Stimulated activated CD4-positive, alpha-beta T cell treated with anti-CD3 and anti-CD28 coated beads, Interleukin-2, amount 100 ng/mL, for 24 hours (primary cell): Measurements from ENCODE around the gene SLC35B4.
"Not testable (repeated sequence)": the region's sequence is repeated elsewhere in the genome, so short reads cannot be mapped to it uniquely, and the experiment has no call there.

Experiments
- DNase-seq, 2 donors: peaks; one replicate each; pipeline ENCODE4 v3.0.0-alpha.2; 2020

SLC35B4 gene

GRCh38 chr7:134330974-134331373 is 14.2 kb upstream of the SLC35B4 start:
- no peak for DNase-seq

DNA sequence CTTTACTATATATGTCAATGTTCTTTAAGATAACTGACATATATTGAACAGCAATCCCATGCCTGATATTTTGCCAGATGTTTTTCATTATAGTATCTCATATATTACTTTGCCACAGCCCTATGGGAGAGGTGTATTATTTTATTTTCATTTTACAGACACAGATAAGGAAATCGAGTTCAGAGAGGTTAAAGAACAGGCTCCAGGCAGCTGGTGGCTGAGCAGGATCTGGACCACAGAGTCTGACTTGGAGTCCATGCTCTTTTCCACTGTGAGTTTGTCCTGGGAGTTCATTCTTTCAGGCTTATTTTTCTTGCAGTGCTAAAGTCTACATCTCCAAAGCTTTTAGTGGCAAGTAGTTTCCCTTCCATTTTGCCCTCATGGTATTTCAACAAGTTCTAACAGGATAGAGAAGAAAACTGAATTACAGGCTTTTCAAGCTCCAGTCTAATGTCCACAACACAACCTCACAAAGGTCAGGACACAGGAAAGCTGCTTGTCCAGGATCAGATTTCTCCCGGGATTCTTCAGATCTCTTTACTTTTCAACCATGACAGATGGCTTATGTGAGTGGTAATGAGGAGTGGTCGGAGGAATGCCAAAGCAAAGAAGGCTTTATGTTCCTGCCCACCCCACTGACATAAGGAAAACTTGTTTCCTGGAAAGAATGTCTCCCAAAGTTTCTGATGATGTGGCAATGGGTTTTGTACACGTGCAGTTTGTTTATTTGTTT is 13.1 kb upstream of the SLC35B4 start:
- DNase-seq: no peak

- DNase-seq: no peak
These were observed 12.2 kb upstream of the SLC35B4 start for GRCh38 chr7:134328900-134329299.

GRCh38 chr7:134327896-134328295 is 11.2 kb upstream of the SLC35B4 start:
- DNase-seq: peak; percentile 52 to 55

DNA sequence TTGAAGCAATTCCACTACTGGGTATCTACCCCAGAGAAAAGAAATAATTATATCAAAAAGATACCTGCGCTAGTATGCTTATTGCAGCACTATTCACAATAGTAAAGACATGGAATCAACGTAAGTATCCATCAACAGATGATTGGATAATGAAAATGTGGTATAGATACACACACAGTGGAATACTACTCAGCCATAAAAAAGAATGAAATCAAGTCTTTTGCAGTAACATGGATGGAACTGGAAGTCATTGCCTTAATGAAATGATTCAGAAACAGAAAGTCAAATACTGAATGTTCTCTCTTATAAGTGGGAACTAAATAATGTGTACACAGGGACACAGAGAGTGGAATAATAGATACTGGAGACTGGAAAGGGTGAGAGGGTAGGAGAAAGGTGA is 7.4 kb upstream of the SLC35B4 start:
- DNase-seq: no peak

DNA sequence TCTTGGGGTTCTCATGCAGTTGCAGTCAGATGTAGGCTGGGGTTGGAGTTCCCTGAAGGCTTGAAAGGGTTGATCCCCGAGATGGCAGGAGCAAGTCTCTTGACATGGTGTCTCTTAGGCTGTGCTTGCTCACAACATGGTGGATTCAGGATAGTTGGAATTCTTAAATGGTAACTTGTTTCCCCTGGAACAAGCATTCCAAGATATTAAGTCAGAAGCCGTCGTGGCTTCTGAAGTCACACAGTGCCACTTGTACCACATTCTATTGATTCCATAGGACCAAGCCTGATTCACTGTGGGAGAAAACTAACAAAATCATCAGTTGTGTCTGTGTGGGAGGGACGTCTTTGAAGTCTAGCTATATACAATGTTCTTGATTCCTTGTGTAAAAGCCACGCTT is 3.5 kb upstream of the SLC35B4 start:
- no peak for DNase-seq

- DNase-seq: no peak
These were observed 1.7 kb upstream of the SLC35B4 start for GRCh38 chr7:134318443-134318842.

DNA sequence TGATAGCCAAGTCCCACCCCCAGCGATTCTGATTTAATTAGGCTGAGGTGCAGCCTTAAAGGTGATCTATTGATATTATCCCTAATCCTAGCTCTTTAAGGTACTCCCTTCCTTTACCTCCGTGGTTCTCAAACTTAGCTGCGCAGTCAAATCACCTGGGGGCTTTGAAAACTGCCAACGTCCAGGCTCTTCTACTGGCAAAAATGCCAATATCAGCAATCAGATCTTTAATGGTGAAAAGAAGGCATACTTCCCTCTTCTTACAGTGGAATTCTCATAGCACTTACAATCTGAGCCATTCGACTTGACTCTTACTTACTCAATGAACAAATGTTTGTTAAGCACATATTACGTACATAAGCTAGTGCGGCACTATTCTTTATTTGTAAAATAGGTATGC is 704 bp upstream of the SLC35B4 start:
- no peak for DNase-seq

DNA sequence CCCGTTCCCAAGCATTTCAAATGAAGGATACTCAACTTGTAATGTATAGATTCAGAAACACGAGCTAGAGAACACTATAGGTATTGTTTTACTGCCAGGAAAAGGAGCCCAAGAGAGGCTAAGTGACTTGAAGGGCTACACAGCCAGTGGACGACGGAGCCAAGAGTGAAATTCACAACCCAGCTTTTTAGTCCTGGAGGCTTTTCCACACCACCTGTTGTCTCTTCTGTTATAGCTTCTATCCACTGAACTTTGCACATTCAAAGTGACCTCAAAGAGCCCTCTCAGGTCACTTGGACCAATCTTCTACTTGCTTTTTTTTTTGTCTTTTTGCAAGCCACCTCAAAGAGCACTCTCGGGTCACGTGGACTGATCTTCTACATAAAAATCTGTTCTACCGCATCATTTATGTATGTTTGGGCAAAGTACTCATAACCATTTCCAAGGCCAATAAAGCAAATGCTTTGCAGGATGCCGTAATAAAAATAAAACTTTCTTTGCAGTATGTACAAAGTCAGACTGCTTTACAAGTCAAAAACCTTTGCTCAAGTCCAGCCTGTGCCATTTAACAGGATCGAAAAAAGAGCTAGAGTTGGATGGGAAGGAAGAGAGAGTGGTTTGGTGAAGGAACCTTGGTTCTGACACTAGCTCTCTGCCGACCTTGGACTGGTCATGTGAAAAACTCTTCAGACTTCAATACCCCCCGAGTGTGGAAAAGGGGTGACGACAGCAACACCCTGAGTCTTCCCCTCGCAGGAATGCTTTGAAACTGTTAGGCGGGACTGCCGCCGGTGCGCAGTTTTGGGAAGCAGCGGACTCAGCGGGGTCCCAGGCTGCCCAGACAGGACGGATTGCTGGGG is 821 bp downstream of the SLC35B4 start:
- DNase-seq: no peak

GRCh38 chr7:134313543-134313942 is 3.2 kb downstream of the SLC35B4 start:
- no peak for DNase-seq

- no peak for DNase-seq
These were observed 4.0 kb downstream of the SLC35B4 start for GRCh38 chr7:134312717-134313116.

DNA sequence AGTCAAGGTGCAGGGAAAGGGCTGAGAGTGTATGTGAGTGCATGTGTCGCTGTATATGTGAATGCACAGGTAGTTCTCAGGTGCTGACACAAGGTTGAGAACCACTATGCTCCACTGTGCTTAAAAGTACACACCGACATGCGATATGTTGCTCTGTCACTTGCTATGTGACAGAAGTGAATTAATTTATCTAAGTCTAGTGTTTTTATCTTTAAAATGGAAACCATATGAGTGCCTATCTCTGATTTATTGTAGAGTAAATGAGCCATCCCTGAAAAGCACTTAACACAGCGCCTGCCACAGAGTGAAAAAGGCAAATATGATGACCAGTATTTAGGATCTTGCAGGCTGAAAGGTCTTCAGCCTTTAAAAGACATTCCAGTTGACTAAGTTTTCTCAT is 4.9 kb downstream of the SLC35B4 start:
- DNase-seq: no peak

DNA sequence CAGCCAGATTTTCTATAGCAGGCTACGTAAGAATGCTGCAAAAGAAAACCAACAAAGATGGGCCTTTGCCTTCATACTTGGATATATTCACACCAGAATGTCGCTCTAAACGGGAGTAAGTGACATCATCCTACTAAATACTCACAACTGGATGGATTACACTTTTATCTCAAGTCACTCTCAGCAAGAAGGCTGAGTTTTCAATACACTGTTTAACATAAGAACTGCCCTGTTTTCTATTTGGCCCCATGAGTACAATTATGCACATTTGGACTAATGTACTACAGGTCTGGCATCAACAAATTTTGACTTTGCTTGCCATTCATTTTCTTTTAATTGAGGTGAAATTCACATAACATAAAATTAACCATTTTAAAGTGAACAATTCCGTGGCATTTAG is 8.2 kb downstream of the SLC35B4 start:
- no peak for DNase-seq

GRCh38 chr7:134307320-134307719 is 9.4 kb downstream of the SLC35B4 start:
- DNase-seq: no peak

GRCh38 chr7:134302120-134302519 is 14.6 kb downstream of the SLC35B4 start:
- DNase-seq: no peak

- no peak for DNase-seq
These were observed 15.1 kb downstream of the SLC35B4 start for GRCh38 chr7:134301592-134301991.

DNA sequence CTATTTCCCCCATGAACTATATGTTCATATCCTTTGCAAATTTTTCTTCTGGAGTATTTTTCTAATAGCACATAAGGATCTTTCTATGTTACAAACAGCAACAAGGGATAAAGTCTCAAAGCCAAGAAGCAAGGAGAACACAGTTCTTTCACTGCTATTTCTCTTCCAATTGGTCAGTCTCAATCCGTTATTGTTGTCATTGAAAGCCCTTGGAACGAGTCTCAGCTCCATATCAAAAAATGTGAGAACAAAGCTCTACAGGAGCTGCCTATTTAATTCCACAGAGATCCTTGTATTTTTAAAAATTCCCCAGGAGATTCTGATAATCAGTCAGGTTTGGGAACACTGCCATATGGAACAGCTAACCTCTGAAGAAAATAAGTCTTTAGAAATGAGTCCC is 15.7 kb downstream of the SLC35B4 start:
- DNase-seq: no peak

GRCh38 chr7:134298902-134299683 is 17.6 kb downstream of the SLC35B4 start:
- DNase-seq: no peak

GRCh38 chr7:134297489-134297888 is 19.2 kb downstream of the SLC35B4 start:
- DNase-seq: no peak

GRCh38 chr7:134295982-134296381 is 20.7 kb downstream of the SLC35B4 start:
- not testable (repeated sequence) for DNase-seq

GRCh38 chr7:134293002-134293740 is 23.6 kb downstream of the SLC35B4 start:
- DNase-seq: no peak

- DNase-seq: no peak
These were observed 26.4 kb downstream of the SLC35B4 start for GRCh38 chr7:134290286-134290685.

- DNase-seq: no peak
These were observed 26.9 kb downstream of the SLC35B4 start for GRCh38 chr7:134289841-134290240.
